Hepatocyte (in vitro differentiated cells): Measurements from ENCODE around the gene CIDEC.

ENCODE experiments used
- CTCF ChIP-seq: fragments of 200-600 bp; sonication (generic); IDR thresholded peaks from 2 replicates; pipeline ENCODE4 v1.5.1; 2016; ENCODE audit warnings: antibody characterized with exemption, mild to moderate bottlenecking; ENCODE audit not compliant: poor library complexity
- EZH2 ChIP-seq: fragments of 200-600 bp; sonication (generic); IDR thresholded peaks from 2 replicates; pipeline ENCODE4 v1.6.1; 2016; ENCODE audit warnings: antibody characterized with exemption, mild to moderate bottlenecking, borderline replicate concordance
- EZH2phosphoT487 ChIP-seq: fragments of 200-600 bp; sonication (generic); IDR thresholded peaks from one replicate; pipeline ENCODE4 v1.6.1; 2018; ENCODE audit warnings: antibody characterized with exemption, mild to moderate bottlenecking, low read depth, moderate library complexity; ENCODE audit not compliant: unreplicated experiment, severe bottlenecking

- TF ChIP-seq EZH2phosphoT487 (no peak), CTCF (no peak), EZH2 (no peak)
These were observed 9.4 kb upstream of the CIDEC start for GRCh38 chr3:9889405-9889804.
